ENCODE results near the gene BET1L.

The BET1L gene

GRCh38 chr11:232783-233565 lies 25.8 kb upstream of the BET1L start:
- ATAC-seq = no peak

GRCh38 chr11:230431-230830 lies 23.2 kb upstream of the BET1L start:
- no peak for ATAC-seq
- TF ChIP-seq SNAI2 (CRISPR knock-in tag; IDR thresholded peaks at IDR 0.05) = no peak

More at GRCh38 chr11:232783-233565, 25.8 kb upstream of the BET1L start:
- TF ChIP-seq PPARA (CRISPR knock-in tag; IDR thresholded peaks at IDR 0.05; ENCODE audit: borderline replicate concordance) (no peak), ZNF565 (CRISPR knock-in tag; conservative IDR thresholded peaks at IDR 0.05; ENCODE audit: low read depth) (no peak), BACH2 (CRISPR knock-in tag; IDR thresholded peaks at IDR 0.05; ENCODE audit: borderline replicate concordance) (no peak), CSDC2 (CRISPR knock-in tag; IDR thresholded peaks at IDR 0.05) (no peak), ARNTL (CRISPR knock-in tag; IDR thresholded peaks at IDR 0.05; ENCODE audit: borderline replicate concordance, low read depth) (no peak)

- ATAC-seq = no peak
- TF ChIP-seq RARB (CRISPR knock-in tag; IDR thresholded peaks at IDR 0.05) (no peak), CSDC2 (CRISPR knock-in tag; IDR thresholded peaks at IDR 0.05) (no peak), ISL1 (CRISPR knock-in tag; IDR thresholded peaks at IDR 0.05) (no peak), SNAI2 (CRISPR knock-in tag; IDR thresholded peaks at IDR 0.05) (no peak), ZFP3 (CRISPR knock-in tag; IDR thresholded peaks at IDR 0.05) (no peak), GLIS3 (CRISPR knock-in tag; IDR thresholded peaks at IDR 0.05) (no peak)
Observed at GRCh38 chr11:227824-228379, 20.7 kb upstream of the BET1L start.

GRCh38 chr11:225734-226453 lies 18.7 kb upstream of the BET1L start:
- no peak for TF ChIP-seq RARB (CRISPR knock-in tag; IDR thresholded peaks at IDR 0.05)
- no peak for TF ChIP-seq ZFP3 (CRISPR knock-in tag; IDR thresholded peaks at IDR 0.05)
- no peak for TF ChIP-seq ZNF8 (CRISPR knock-in tag; IDR thresholded peaks at IDR 0.05)
- TF ChIP-seq POU6F1 (CRISPR knock-in tag; IDR thresholded peaks at IDR 0.05; ENCODE audit: borderline replicate concordance, low read depth) = no peak
- no peak for TF ChIP-seq TOX (CRISPR knock-in tag; IDR thresholded peaks at IDR 0.05; ENCODE audit: borderline replicate concordance)
- no peak for TF ChIP-seq BACH2 (CRISPR knock-in tag; IDR thresholded peaks at IDR 0.05; ENCODE audit: borderline replicate concordance)
- TF ChIP-seq ESRRG (CRISPR knock-in tag; IDR thresholded peaks at IDR 0.05) = no peak
- TF ChIP-seq TCF4 (CRISPR knock-in tag; IDR thresholded peaks at IDR 0.05; ENCODE audit: borderline replicate concordance) = no peak
- TF ChIP-seq ZNF565 (CRISPR knock-in tag; conservative IDR thresholded peaks at IDR 0.05; ENCODE audit: low read depth) = no peak
- no peak for TF ChIP-seq ARNTL (CRISPR knock-in tag; IDR thresholded peaks at IDR 0.05; ENCODE audit: borderline replicate concordance, low read depth)
- ATAC-seq = no peak

GRCh38 chr11:224424-224823 lies 17.2 kb upstream of the BET1L start:
- TF ChIP-seq ISL1 (CRISPR knock-in tag; IDR thresholded peaks at IDR 0.05) = no peak
- no peak for TF ChIP-seq CREB5 (CRISPR knock-in tag; IDR thresholded peaks at IDR 0.05; ENCODE audit: low read depth)
- TF ChIP-seq TOX (CRISPR knock-in tag; IDR thresholded peaks at IDR 0.05; ENCODE audit: borderline replicate concordance) = no peak
- TF ChIP-seq TSHZ2 (CRISPR knock-in tag; IDR thresholded peaks at IDR 0.05) = no peak
- TF ChIP-seq ZFP3 (CRISPR knock-in tag; IDR thresholded peaks at IDR 0.05) = no peak
- no peak for TF ChIP-seq GLIS3 (CRISPR knock-in tag; IDR thresholded peaks at IDR 0.05)
- no peak for TF ChIP-seq ZNF8 (CRISPR knock-in tag; IDR thresholded peaks at IDR 0.05)
- TF ChIP-seq CSRNP3 (CRISPR knock-in tag; IDR thresholded peaks at IDR 0.05) = no peak
- no peak for TF ChIP-seq POU6F1 (CRISPR knock-in tag; IDR thresholded peaks at IDR 0.05; ENCODE audit: borderline replicate concordance, low read depth)
- TF ChIP-seq ZNF70 (CRISPR knock-in tag; IDR thresholded peaks at IDR 0.05) = no peak
- ATAC-seq = no peak

All from SK-N-SH treated with all-trans-retinoic acid at 6 μM for 48 hours (cell line).